H9 (cell line): Measurements from ENCODE around the gene METTL16. TPM values are rescaled to one million over a fixed set of nuclear protein-coding genes. Genes with fewer than 3 reads are reported as not detected.
"Not testable (repeated sequence)": the region's sequence is repeated elsewhere in the genome, so short reads cannot be mapped to it uniquely, and the experiment has no call there.

Experiments
- DNase-seq: peaks from one replicate; pipeline ENCODE4 v3.0.0-alpha.2; 2017
- H2AFZ ChIP-seq: one replicate; pipeline ENCODE4 v1.6.1; 2013; ENCODE audit warnings: mild to moderate bottlenecking, low read length, control low read depth, moderate library complexity
- H2AK5ac ChIP-seq: 2 replicates; pipeline ENCODE4 v1.6.1; 2013; ENCODE audit warnings: low read length, control low read depth, mixed read lengths; ENCODE audit not compliant: insufficient read length
- H2BK120ac ChIP-seq: one replicate; pipeline ENCODE4 v1.6.1; 2013; ENCODE audit warnings: low read depth, mild to moderate bottlenecking, low read length, control low read depth, inconsistent platforms; ENCODE audit not compliant: poor library complexity, severe bottlenecking
- H2BK12ac ChIP-seq: 2 replicates; pipeline ENCODE4 v1.6.1; 2013; ENCODE audit warnings: low read length, control low read depth, mixed read lengths, low read depth; ENCODE audit not compliant: insufficient read length
- H2BK15ac ChIP-seq: 2 replicates; pipeline ENCODE4 v1.6.1; 2013; ENCODE audit warnings: low read depth, low read length, control low read depth
- H2BK20ac ChIP-seq: one replicate; pipeline ENCODE4 v1.6.1; 2013; ENCODE audit warnings: low read depth, mild to moderate bottlenecking, low read length, control low read depth, inconsistent platforms; ENCODE audit not compliant: poor library complexity, severe bottlenecking
- H2BK5ac ChIP-seq: 2 replicates; pipeline ENCODE4 v1.6.1; 2013; ENCODE audit warnings: low read length, control low read depth, mixed read lengths; ENCODE audit not compliant: insufficient read length
- H3K14ac ChIP-seq: 2 replicates; pipeline ENCODE4 v1.6.1; 2013; ENCODE audit warnings: low read length, control low read depth; ENCODE audit not compliant: insufficient read depth
- H3K18ac ChIP-seq: 2 replicates; pipeline ENCODE4 v1.6.1; 2013; ENCODE audit warnings: low read depth, mild to moderate bottlenecking, mixed read lengths, low read length, control low read depth; ENCODE audit not compliant: insufficient read length
- H3K23ac ChIP-seq: 2 replicates; pipeline ENCODE4 v1.6.1; 2013; ENCODE audit warnings: low read length, control low read depth, mixed read lengths, low read depth; ENCODE audit not compliant: insufficient read length
- H3K23me2 ChIP-seq: 2 replicates; pipeline ENCODE4 v1.6.1; 2013; ENCODE audit warnings: low read depth, mild to moderate bottlenecking, mixed read lengths, low read length, control low read depth; ENCODE audit not compliant: insufficient read length, poor library complexity, severe bottlenecking
- H3K27ac ChIP-seq: 2 replicates; pipeline ENCODE4 v1.5.1; 2013; ENCODE audit warnings: low read length, control low read depth, mixed read lengths, low read depth; ENCODE audit not compliant: insufficient read length
- H3K27me3 ChIP-seq: 2 replicates; pipeline ENCODE4 v1.6.1; 2013; ENCODE audit warnings: low read length, control low read depth, inconsistent platforms; ENCODE audit not compliant: insufficient read depth
- H3K4ac ChIP-seq: 2 replicates; pipeline ENCODE4 v1.6.1; 2013; ENCODE audit warnings: low read depth, mild to moderate bottlenecking, control low read depth, inconsistent platforms, low read length, moderate library complexity
- H3K4me1 ChIP-seq: 2 replicates; pipeline ENCODE4 v1.6.1; 2013; ENCODE audit warnings: low read length, control low read depth, inconsistent platforms; ENCODE audit not compliant: insufficient read depth
- H3K4me2 ChIP-seq: 2 replicates; pipeline ENCODE4 v1.6.1; 2013; ENCODE audit warnings: low read length, control low read depth, mixed read lengths; ENCODE audit not compliant: insufficient read length, insufficient read depth
- H3K56ac ChIP-seq: 2 replicates; pipeline ENCODE4 v1.6.1; 2013; ENCODE audit warnings: low read depth, mild to moderate bottlenecking, mixed read lengths, low read length, control low read depth; ENCODE audit not compliant: insufficient read length
- H3K79me1 ChIP-seq: 2 replicates; pipeline ENCODE4 v1.6.1; 2013; ENCODE audit warnings: low read depth, mild to moderate bottlenecking, moderate library complexity, low read length, control low read depth, inconsistent platforms; ENCODE audit not compliant: insufficient read depth, poor library complexity, severe bottlenecking
- H3K79me2 ChIP-seq: 2 replicates; pipeline ENCODE4 v1.6.1; 2013; ENCODE audit warnings: low read length, control low read depth, inconsistent platforms; ENCODE audit not compliant: insufficient read depth
- H3K9ac ChIP-seq: 2 replicates; pipeline ENCODE4 v1.6.1; 2013; ENCODE audit warnings: low read length, control low read depth, mixed read lengths; ENCODE audit not compliant: insufficient read length; ENCODE audit errors: extremely low read depth
- H3K9me3 ChIP-seq: one replicate; pipeline ENCODE4 v1.6.1; 2013; ENCODE audit warnings: low read depth, low read length, inconsistent platforms; ENCODE audit not compliant: control insufficient read depth
- H3T11ph ChIP-seq: one replicate; pipeline ENCODE4 v1.6.1; 2013; ENCODE audit warnings: mild to moderate bottlenecking, low read length, control low read depth, inconsistent platforms
- H4K20me1 ChIP-seq: one replicate; pipeline ENCODE4 v1.6.1; 2013; ENCODE audit not compliant: control insufficient read depth, insufficient read length, insufficient read depth
- H4K5ac ChIP-seq: 2 replicates; pipeline ENCODE4 v1.6.1; 2013; ENCODE audit warnings: low read depth, mild to moderate bottlenecking, mixed read lengths, low read length, control low read depth; ENCODE audit not compliant: insufficient read length
- H4K8ac ChIP-seq: replicated peaks from 2 replicates; pipeline ENCODE4 v1.6.1; 2013; ENCODE audit warnings: low read length, control low read depth, mixed read lengths, low read depth; ENCODE audit not compliant: insufficient read length
- H4K91ac ChIP-seq: 2 replicates; pipeline ENCODE4 v1.6.1; 2013; ENCODE audit warnings: low read depth, mild to moderate bottlenecking, moderate library complexity, mixed read lengths, low read length, control low read depth; ENCODE audit not compliant: insufficient read length
- H3K27ac Mint-ChIP-seq, 3 experiments: 2 replicates in 2 of 3; 3 replicates in 1 of 3; pipeline ENCODE4 v1.8.0; 2020 to 2021; ENCODE audit warnings: mixed read lengths in 3 of 3, mild to moderate bottlenecking in 1 of 3, moderate library complexity in 1 of 3
- H3K27me3 Mint-ChIP-seq: 2 replicates; pipeline ENCODE4 v1.8.0; 2021; ENCODE audit warnings: low read depth, mild to moderate bottlenecking, moderate library complexity, mixed read lengths
- H3K36me3 Mint-ChIP-seq, 3 experiments: 2 replicates in 2 of 3; 3 replicates in 1 of 3; pipeline ENCODE4 v1.8.0; 2020 to 2021; ENCODE audit warnings: low read depth in 3 of 3, mixed read lengths in 3 of 3; ENCODE audit not compliant: insufficient read depth in 1 of 3
- H3K4me1 Mint-ChIP-seq, 2 experiments: 2 replicates each; pipeline ENCODE4 v1.8.0; 2020; ENCODE audit warnings: mixed read lengths in 2 of 2
- H3K4me3 Mint-ChIP-seq, 2 experiments: 2 replicates in 1 of 2; 3 replicates in 1 of 2; pipeline ENCODE4 v1.8.0; 2020 to 2021; ENCODE audit warnings: mild to moderate bottlenecking in 2 of 2, mixed read lengths in 2 of 2, moderate library complexity in 1 of 2
- H3K9me3 Mint-ChIP-seq, 2 experiments: 2 replicates in 1 of 2; 3 replicates in 1 of 2; pipeline ENCODE4 v1.8.0; 2020; ENCODE audit warnings: mild to moderate bottlenecking in 2 of 2, mixed read lengths in 2 of 2, moderate library complexity in 1 of 2
- CTCF ChIP-seq: fragments of 200-600 bp; sonication (generic); conservative IDR thresholded peaks from 3 replicates; pipeline ENCODE4 v1.8.0; 2021; ENCODE audit warnings: antibody characterized with exemption, mild to moderate bottlenecking
- WGBS: extraction: QIAGEN DNeasy Blood & Tissue Kit; methylation state at CpG from one replicate; pipeline ENCODE4 v1.1.7; 2013; ENCODE audit warnings: missing lambda C conversion rate, low lambda C conversion rate, mixed read lengths; ENCODE audit not compliant: insufficient read length; ENCODE audit errors: extremely low coverage; 5-methylcytosine and 5-hydroxymethylcytosine counted together
- total RNA-seq: library from RNA; stranded (reverse); gene quantifications from 2 replicates; pipeline ENCODE4 v1.2.1, GENCODE V29; 2021

The METTL16 gene
- total RNA-seq, 1 experiment from 2014 or later, result 55.4 TPM

- Mint-ChIP-seq H3K4me1 (no peaks in the 10 kb centered on the region), H3K36me3 (no peaks in the 10 kb centered on the region), H3K4me3 (no peak overlapping the region), H3K27me3 (no peaks in the 10 kb centered on the region; the same call in 1 of the 2 replicates), H3K9me3 (peaks cover 0 to 2% of the 10 kb centered on the region in 2 experiments; a peak in 1 of 5 replicates), H3K27ac (no peak overlapping the region)
- WGBS, result no CpG with 5 or more reads among the region's 37 CpGs
- Histone ChIP-seq H4K8ac (no peak overlapping the region), H3K27me3 (no peaks in the 10 kb centered on the region), H2BK12ac (no peak overlapping the region), H3K23ac (no peak overlapping the region), H3K18ac (no peak overlapping the region), H2BK20ac (no peak overlapping the region), H4K20me1 (no peaks in the 10 kb centered on the region), H3K56ac (no peak overlapping the region), H3K14ac (no peak overlapping the region), H4K91ac (no peak overlapping the region), H3K79me1 (no peaks in the 10 kb centered on the region), H3K9ac (no peak overlapping the region), H3K27ac (no peak overlapping the region), H3K79me2 (no peaks in the 10 kb centered on the region), H3T11ph (no peak overlapping the region), H3K4me2 (no peak overlapping the region), H3K9me3 (no peaks in the 10 kb centered on the region), H3K23me2 (no peaks in the 10 kb centered on the region), H2AK5ac (no peak overlapping the region), H4K5ac (no peak overlapping the region), H3K4ac (no peak overlapping the region), H2BK120ac (no peak overlapping the region), H2BK5ac (no peak overlapping the region), H3K4me1 (no peaks in the 10 kb centered on the region), H2AFZ (no peak overlapping the region), H2BK15ac (no peak overlapping the region)
- no peak for TF ChIP-seq CTCF
- no peak for DNase-seq
These were observed 20.5 kb upstream of the METTL16 start for GRCh38 chr17:2532146-2532720.

- H2BK12ac ChIP-seq, H3K27me3 ChIP-seq, H2BK5ac ChIP-seq, H3T11ph ChIP-seq, H2BK20ac ChIP-seq, H3K27ac ChIP-seq, H3K9me3 ChIP-seq, H3K23me2 ChIP-seq, H4K91ac ChIP-seq, H2BK120ac ChIP-seq, H3K4me3 Mint-ChIP-seq, H3K9me3 Mint-ChIP-seq, H3K14ac ChIP-seq, H3K4me2 ChIP-seq, H3K4me1 Mint-ChIP-seq, H2AK5ac ChIP-seq, H3K56ac ChIP-seq, DNase-seq, H3K4ac ChIP-seq, H2AFZ ChIP-seq, H3K27me3 Mint-ChIP-seq, H4K20me1 ChIP-seq, H3K9ac ChIP-seq, H3K4me1 ChIP-seq, H3K79me1 ChIP-seq, H4K5ac ChIP-seq, H4K8ac ChIP-seq, H3K18ac ChIP-seq, H3K23ac ChIP-seq, H3K36me3 Mint-ChIP-seq, H2BK15ac ChIP-seq, H3K79me2 ChIP-seq: not testable (repeated sequence)
- no CpG with 5 or more reads among the region's 9 CpGs for WGBS
- H3K27ac Mint-ChIP-seq, result peak overlapping the region in 1 of 3 experiments; percentile 19; a peak in 1 of 7 replicates
These were observed 19.7 kb upstream of the METTL16 start for GRCh38 chr17:2531243-2531954.
